OCI-LY3 (cell line): Measurements from ENCODE around the gene ZNF540.

Source experiments
- EZH2phosphoT487 ChIP-seq: fragments of 200-600 bp; shearing (Covaris generic); IDR thresholded peaks from 2 replicates; pipeline ENCODE4 v1.6.1; 2018; ENCODE audit warnings: antibody characterized with exemption, mixed run types, low read depth
- TF ChIP-seq, protein P1 (sequence below): fragments of 200-600, 300-600 bp; sonication (generic); IDR thresholded peaks from 2 replicates; pipeline ENCODE4 v1.5.1; 2014; ENCODE audit warnings: antibody characterized with exemption, low read length, low read depth

GRCh38 chr19:37551129-37551993 lies 43.3 kb upstream of the ZNF540 start:
- TF ChIP-seq, protein P1, sequence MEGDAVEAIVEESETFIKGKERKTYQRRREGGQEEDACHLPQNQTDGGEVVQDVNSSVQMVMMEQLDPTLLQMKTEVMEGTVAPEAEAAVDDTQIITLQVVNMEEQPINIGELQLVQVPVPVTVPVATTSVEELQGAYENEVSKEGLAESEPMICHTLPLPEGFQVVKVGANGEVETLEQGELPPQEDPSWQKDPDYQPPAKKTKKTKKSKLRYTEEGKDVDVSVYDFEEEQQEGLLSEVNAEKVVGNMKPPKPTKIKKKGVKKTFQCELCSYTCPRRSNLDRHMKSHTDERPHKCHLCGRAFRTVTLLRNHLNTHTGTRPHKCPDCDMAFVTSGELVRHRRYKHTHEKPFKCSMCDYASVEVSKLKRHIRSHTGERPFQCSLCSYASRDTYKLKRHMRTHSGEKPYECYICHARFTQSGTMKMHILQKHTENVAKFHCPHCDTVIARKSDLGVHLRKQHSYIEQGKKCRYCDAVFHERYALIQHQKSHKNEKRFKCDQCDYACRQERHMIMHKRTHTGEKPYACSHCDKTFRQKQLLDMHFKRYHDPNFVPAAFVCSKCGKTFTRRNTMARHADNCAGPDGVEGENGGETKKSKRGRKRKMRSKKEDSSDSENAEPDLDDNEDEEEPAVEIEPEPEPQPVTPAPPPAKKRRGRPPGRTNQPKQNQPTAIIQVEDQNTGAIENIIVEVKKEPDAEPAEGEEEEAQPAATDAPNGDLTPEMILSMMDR = peak; percentile 55
- no peak for TF ChIP-seq EZH2phosphoT487
